PC-9 (cell line): ENCODE data around the gene LCE3A. TPM values are rescaled to one million over a fixed set of nuclear protein-coding genes. Genes with fewer than 3 reads are reported as not detected.

Experiments
- BruUV-seq: library from RNA; stranded (reverse); fragments of 400-500 nt; replicated peaks from 2 replicates; lab custom pipeline; 2021; lab: Mats Ljungman, UMichigan
- CTCF ChIA-PET: fragments of 300-600 bp; sonication (Branson Sonifier 250); formaldehyde crosslinking; loops from one replicate; lab custom pipeline; 2022; ENCODE audit warnings: antibody characterized with exemption; lab: Charles Lee
- POLR2A ChIA-PET: fragments of 300-600 bp; sonication (Branson Sonifier 250); formaldehyde crosslinking; loops from one replicate; lab custom pipeline; 2022; ENCODE audit warnings: antibody characterized with exemption; ENCODE audit not compliant: unreplicated experiment; lab: Charles Lee
- DNase-seq, 2 experiments: peaks; one replicate each; pipeline versions ENCODE4 v3.0.0 to v3.0.0-alpha.2; 2015 to 2022; ENCODE audit warnings: mixed read lengths in 1 of 2
- H2AFZ ChIP-seq: fragments of 200-600 bp; sonication (generic); 2 replicates; pipeline ENCODE4 v1.8.1; 2017; ENCODE audit warnings: antibody characterized with exemption
- H3F3A ChIP-seq: fragments of 200-600 bp; sonication (generic); 2 replicates; pipeline ENCODE4 v1.8.1; 2017; ENCODE audit warnings: antibody characterized with exemption, mild to moderate bottlenecking, low read depth; ENCODE audit not compliant: insufficient read depth
- H3K27ac ChIP-seq: fragments of 200-600 bp; sonication (generic); 2 replicates; pipeline ENCODE4 v1.6.1; 2016; ENCODE audit warnings: mixed run types
- H3K27me3 ChIP-seq: fragments of 200-600 bp; sonication (generic); 2 replicates; pipeline ENCODE4 v1.6.1; 2016; ENCODE audit warnings: low read depth, mixed run types; ENCODE audit not compliant: insufficient read depth
- H3K36me3 ChIP-seq: fragments of 200-600 bp; sonication (generic); 2 replicates; pipeline ENCODE4 v1.6.1; 2016; ENCODE audit warnings: low read depth, mixed run types
- H3K4me1 ChIP-seq: fragments of 200-600 bp; sonication (generic); replicated peaks from 2 replicates; pipeline ENCODE4 v1.6.1; 2016; ENCODE audit warnings: mixed run types; ENCODE audit not compliant: insufficient read depth
- H3K4me2 ChIP-seq: fragments of 200-600 bp; sonication (generic); 2 replicates; pipeline ENCODE4 v1.6.1; 2017; ENCODE audit warnings: mixed run types
- H3K4me3 ChIP-seq: fragments of 200-600 bp; sonication (generic); 2 replicates; pipeline ENCODE4 v1.6.1; 2016; ENCODE audit warnings: mixed run types
- H3K79me2 ChIP-seq: fragments of 200-600 bp; sonication (generic); 2 replicates; pipeline ENCODE4 v1.6.1; 2017; ENCODE audit warnings: low read depth, mixed run types
- H3K9me2 ChIP-seq: fragments of 200-600 bp; sonication (generic); 2 replicates; pipeline ENCODE4 v1.8.1; 2017; ENCODE audit warnings: mild to moderate bottlenecking; ENCODE audit not compliant: insufficient read depth
- H3K9me3 ChIP-seq: fragments of 200-600 bp; sonication (generic); 2 replicates; pipeline ENCODE4 v1.8.1; 2016; ENCODE audit warnings: low read depth; ENCODE audit not compliant: insufficient read depth
- H4K20me1 ChIP-seq: fragments of 200-600 bp; sonication (generic); 2 replicates; pipeline ENCODE4 v1.8.1; 2017; ENCODE audit not compliant: insufficient read depth
- EZH2 ChIP-seq: fragments of 200-600 bp; sonication (generic); IDR thresholded peaks from 2 replicates; pipeline ENCODE4 v1.8.0; 2017; ENCODE audit warnings: antibody characterized with exemption, low read depth
- intact Hi-C: fragments of 100-400 bp; cut with micrococcal nuclease; formaldehyde crosslinking; loops from one replicate; pipeline ENCODE4 v1.10.0; 2022; ENCODE audit not compliant: unreplicated experiment
- total RNA-seq: library from RNA; stranded (reverse); gene quantifications from 2 replicates; pipeline ENCODE4 v1.2.3, GENCODE V29; 2021
- TF ChIP-seq, protein P1 (sequence below): fragments of 200-600 bp; sonication (generic); conservative IDR thresholded peaks from 2 replicates; pipeline ENCODE4 v1.6.1; 2017; ENCODE audit warnings: mixed run types, antibody characterized with exemption, mild to moderate bottlenecking, moderate library complexity

Gene LCE3A
- total RNA-seq, 1 experiment from 2014 or later, result not detected

DNA sequence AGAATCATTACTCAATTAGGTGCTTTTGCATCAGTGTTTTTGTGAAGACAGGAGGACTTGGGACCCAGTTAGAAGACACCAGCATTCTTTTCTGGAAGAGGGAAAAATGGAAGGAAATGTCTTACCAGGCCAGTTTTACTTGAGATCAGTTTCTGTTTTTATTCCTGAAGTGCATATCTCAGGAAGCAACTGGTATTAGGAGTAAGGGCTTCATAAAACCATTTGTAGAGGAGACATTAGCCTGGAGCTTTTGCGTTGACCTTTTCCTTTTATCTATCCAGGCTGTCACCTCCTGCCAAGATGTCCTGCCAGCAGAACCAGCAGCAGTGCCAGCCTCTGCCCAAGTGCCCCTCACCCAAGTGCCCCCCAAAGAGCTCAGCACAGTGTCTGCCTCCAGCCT lies 9.4 kb downstream of the LCE3A start, which contains the start of gene LCE3B:
LCE3B (plus strand) TSS at position 301 of the 400 bp plus-strand sequence; CDS start at position 301, 0 bp downstream.
- no peaks in the 10 kb centered on the region for H3K36me3 ChIP-seq
- H4K20me1 ChIP-seq, result no peaks in the 10 kb centered on the region
- H3K27ac ChIP-seq, result no peak within 1 kb of the TSS
- H3K9me2 ChIP-seq, result no peaks in the 10 kb centered on the region
- ChIA-PET CTCF (no interaction called here), POLR2A (no interaction called here)
- no peaks in the 10 kb centered on the region; the same call in 1 of the 2 replicates for H3K9me3 ChIP-seq
- H3K4me1 ChIP-seq, result no peaks in the 10 kb centered on the region
- TF ChIP-seq, protein P1, sequence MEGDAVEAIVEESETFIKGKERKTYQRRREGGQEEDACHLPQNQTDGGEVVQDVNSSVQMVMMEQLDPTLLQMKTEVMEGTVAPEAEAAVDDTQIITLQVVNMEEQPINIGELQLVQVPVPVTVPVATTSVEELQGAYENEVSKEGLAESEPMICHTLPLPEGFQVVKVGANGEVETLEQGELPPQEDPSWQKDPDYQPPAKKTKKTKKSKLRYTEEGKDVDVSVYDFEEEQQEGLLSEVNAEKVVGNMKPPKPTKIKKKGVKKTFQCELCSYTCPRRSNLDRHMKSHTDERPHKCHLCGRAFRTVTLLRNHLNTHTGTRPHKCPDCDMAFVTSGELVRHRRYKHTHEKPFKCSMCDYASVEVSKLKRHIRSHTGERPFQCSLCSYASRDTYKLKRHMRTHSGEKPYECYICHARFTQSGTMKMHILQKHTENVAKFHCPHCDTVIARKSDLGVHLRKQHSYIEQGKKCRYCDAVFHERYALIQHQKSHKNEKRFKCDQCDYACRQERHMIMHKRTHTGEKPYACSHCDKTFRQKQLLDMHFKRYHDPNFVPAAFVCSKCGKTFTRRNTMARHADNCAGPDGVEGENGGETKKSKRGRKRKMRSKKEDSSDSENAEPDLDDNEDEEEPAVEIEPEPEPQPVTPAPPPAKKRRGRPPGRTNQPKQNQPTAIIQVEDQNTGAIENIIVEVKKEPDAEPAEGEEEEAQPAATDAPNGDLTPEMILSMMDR, result no peak
- no peak for TF ChIP-seq EZH2
- no peak within 1 kb of the TSS for H3K4me2 ChIP-seq
- no peaks in the 10 kb centered on the region for H3F3A ChIP-seq
- DNase-seq, result no peak
- BruUV-seq, result no TSS peak
- no peaks in the 10 kb centered on the region for H3K79me2 ChIP-seq
- intact Hi-C loops, result no loop called here
- H3K27me3 ChIP-seq, result peaks cover 19% of the 10 kb centered on the region
- no peak within 1 kb of the TSS for H3K4me3 ChIP-seq
- no peak within 1 kb of the TSS for H2AFZ ChIP-seq

DNA sequence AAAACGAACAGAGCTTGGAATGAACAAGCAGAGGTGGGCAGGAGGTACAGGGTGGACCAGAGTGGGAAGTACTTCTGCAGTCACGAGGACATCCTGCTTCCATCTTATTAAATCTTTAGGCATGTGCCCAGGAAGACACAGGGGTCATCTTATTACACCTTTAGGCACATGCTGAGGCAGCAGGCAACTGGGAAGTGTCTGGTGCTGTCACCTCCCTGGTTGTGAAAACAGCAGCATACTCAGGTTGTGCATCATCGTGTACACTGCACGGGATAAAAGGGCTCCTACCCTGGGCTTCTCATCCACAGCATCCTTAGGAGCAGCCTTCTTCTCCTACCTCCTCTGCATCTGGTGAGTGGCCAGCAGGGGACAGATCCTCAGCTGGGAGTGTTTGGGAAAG lies 23.0 kb downstream of the LCE3A start, which contains the start of gene LCE3C:
LCE3C (plus strand) TSS at position 301 of the 400 bp plus-strand sequence. CDS start 498 bp downstream, outside the sequence.
- BruUV-seq, result no TSS peak
- no peak within 1 kb of the TSS for H3K4me2 ChIP-seq
- no peak within 1 kb of the TSS for H3K4me3 ChIP-seq
- H3K27ac ChIP-seq, result no peak within 1 kb of the TSS
- H3K9me3 ChIP-seq, result no peaks in the 10 kb centered on the region
- no peak for DNase-seq
- no peaks in the 10 kb centered on the region for H4K20me1 ChIP-seq
- H3K36me3 ChIP-seq, result no peaks in the 10 kb centered on the region
- no peaks in the 10 kb centered on the region for H3K79me2 ChIP-seq
- TF ChIP-seq, protein P1, result no peak
- TF ChIP-seq EZH2, result no peak
- H3K4me1 ChIP-seq, result no peaks in the 10 kb centered on the region
- intact Hi-C loops, result no loop called here
- H3F3A ChIP-seq, result no peaks in the 10 kb centered on the region
- ChIA-PET CTCF (no interaction called here), POLR2A (no interaction called here)
- H3K27me3 ChIP-seq, result peaks cover 21% of the 10 kb centered on the region; the same call in 1 of the 2 replicates
- H3K9me2 ChIP-seq, result 0 out of 2 replicates have a peak, but pooled peaks cover 2% of the 10 kb centered on the region
- no peak within 1 kb of the TSS for H2AFZ ChIP-seq

DNA sequence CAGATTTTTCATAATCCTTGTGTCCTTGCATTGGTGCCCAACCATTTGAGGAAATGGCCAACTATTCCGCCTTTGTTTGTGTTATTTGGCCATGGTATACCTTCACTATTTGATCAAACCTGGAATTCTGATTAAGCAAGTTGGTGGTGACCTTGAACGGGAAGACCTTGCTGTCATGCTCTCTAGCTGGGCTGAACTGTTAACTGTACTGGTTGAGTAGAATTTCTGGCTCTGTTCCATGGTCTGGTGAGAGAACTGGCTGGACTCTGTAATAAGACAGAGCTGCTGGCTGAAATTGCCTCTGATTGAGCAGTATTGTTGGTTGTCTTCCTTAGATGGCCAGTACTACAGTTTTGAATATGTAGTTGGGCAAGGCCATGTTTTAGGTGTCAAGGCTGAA lies 25.9 kb downstream of the LCE3A start:
- no peaks in the 10 kb centered on the region for H3K4me1 ChIP-seq
- no peak overlapping the region for H3K4me3 ChIP-seq
- H3K36me3 ChIP-seq, result no peaks in the 10 kb centered on the region
- TF ChIP-seq, protein P1, result no peak
- TF ChIP-seq EZH2, result no peak
- CTCF ChIA-PET, result no interaction called here
- H3F3A ChIP-seq, result no peaks in the 10 kb centered on the region
- H3K27me3 ChIP-seq, result peaks cover 6% of the 10 kb centered on the region; the same call in 1 of the 2 replicates
- POLR2A ChIA-PET, result no interaction called here
- H3K79me2 ChIP-seq, result no peaks in the 10 kb centered on the region
- no peak overlapping the region for H3K27ac ChIP-seq
- no peaks in the 10 kb centered on the region for H4K20me1 ChIP-seq
- H2AFZ ChIP-seq, result no peak overlapping the region
- intact Hi-C loops, result no loop called here
- H3K9me2 ChIP-seq, result 0 out of 2 replicates have a peak, but pooled peaks cover 2% of the 10 kb centered on the region
- H3K4me2 ChIP-seq, result no peak overlapping the region
- DNase-seq, result no peak
- H3K9me3 ChIP-seq, result no peaks in the 10 kb centered on the region
- no TSS peak for BruUV-seq
